ENCODE measurements around the gene ZBTB11. TPM values are rescaled to one million over a fixed set of nuclear protein-coding genes. Genes with fewer than 3 reads are reported as not detected.

Gene ZBTB11
- total and polyA plus RNA-seq, 2 of the 13 experiments (the other 11 are each of a cell fraction or from before 2014, with no cell fraction given), result 5.9 to 18.1 TPM

DNA sequence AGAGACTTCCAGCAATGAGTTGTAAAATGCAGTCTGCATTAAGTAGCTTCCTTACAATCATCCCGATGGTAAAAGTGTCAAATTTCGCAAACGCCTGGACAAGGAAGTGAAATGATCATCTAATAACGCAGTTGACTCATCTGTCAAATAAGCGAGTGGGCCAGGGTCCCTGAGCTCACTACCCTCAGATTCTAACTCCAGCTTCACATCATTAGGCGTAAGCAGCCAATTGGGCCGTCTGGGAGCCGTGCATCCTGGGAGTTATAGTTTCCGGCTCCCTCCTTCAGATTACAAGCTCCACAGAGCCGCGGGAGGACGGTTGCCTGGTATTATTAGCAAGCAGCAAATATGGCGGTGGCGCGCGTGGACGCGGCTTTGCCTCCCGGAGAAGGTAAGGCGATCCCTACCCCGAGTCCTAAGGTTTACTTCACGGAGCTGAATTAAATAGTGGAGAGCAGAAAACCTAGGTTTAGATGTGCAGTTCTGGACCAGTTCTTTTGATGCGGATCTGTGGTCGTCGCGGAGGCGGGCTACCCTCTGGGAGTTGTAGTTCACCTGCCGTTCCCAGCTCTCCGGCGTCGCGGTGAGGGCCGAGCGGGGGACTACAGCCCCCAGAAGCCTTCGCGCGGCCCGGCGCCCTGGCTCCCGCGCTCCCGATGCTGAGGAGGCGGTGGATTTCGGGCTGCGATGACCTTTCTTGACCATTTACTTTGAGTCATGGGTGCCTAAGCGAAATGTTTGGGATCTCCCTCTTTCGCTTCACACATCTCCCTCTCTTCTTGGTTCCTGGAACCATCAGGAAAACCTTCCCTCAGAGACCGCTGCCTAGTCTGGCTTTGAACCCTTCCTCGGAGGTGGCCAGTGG lies 47.6 kb upstream of the ZBTB11 start, which contains the start of gene CEP97 (continued):
- TF ChIP-seq GLI4 (CRISPR knock-in tag; IDR thresholded peaks at IDR 0.05; ENCODE audit: borderline replicate concordance), result no peak
- no peak for TF ChIP-seq JUND (CRISPR knock-in tag; IDR thresholded peaks at IDR 0.05)
- no peak for TF ChIP-seq ATM (IDR thresholded peaks at IDR 0.05; ENCODE audit: borderline replicate concordance)
- TF ChIP-seq HOXA5 (CRISPR knock-in tag; IDR thresholded peaks at IDR 0.05), result no peak
- no peak for TF ChIP-seq ZBTB1 (CRISPR knock-in tag; IDR thresholded peaks at IDR 0.05; ENCODE audit: borderline replicate concordance)
- no peak for TF ChIP-seq ZNF652 (CRISPR knock-in tag; IDR thresholded peaks at IDR 0.05; ENCODE audit: borderline replicate concordance, low read depth)
- TF ChIP-seq FOXC1 (CRISPR knock-in tag; IDR thresholded peaks at IDR 0.05; ENCODE audit: borderline replicate concordance), result peak; percentile 58; the same call in 1 of the 2 replicates
- peak; percentile 98 for TF ChIP-seq THAP11 (CRISPR knock-in tag; IDR thresholded peaks at IDR 0.05)
- no peak for TF ChIP-seq NFATC3 (CRISPR knock-in tag; IDR thresholded peaks at IDR 0.05)
- TF ChIP-seq, protein P1, sequence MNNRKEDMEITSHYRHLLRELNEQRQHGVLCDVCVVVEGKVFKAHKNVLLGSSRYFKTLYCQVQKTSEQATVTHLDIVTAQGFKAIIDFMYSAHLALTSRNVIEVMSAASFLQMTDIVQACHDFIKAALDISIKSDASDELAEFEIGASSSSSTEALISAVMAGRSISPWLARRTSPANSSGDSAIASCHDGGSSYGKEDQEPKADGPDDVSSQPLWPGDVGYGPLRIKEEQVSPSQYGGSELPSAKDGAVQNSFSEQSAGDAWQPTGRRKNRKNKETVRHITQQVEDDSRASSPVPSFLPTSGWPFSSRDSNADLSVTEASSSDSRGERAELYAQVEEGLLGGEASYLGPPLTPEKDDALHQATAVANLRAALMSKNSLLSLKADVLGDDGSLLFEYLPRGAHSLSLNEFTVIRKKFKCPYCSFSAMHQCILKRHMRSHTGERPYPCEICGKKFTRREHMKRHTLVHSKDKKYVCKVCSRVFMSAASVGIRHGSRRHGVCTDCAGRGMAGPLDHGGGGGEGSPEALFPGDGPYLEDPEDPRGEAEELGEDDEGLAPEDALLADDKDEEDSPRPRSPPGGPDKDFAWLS (CRISPR knock-in tag; IDR thresholded peaks at IDR 0.05; ENCODE audit: borderline replicate concordance), result no peak
- no peak for TF ChIP-seq ZNF629 (CRISPR knock-in tag; conservative IDR thresholded peaks at IDR 0.05)
- TF ChIP-seq, protein P2, sequence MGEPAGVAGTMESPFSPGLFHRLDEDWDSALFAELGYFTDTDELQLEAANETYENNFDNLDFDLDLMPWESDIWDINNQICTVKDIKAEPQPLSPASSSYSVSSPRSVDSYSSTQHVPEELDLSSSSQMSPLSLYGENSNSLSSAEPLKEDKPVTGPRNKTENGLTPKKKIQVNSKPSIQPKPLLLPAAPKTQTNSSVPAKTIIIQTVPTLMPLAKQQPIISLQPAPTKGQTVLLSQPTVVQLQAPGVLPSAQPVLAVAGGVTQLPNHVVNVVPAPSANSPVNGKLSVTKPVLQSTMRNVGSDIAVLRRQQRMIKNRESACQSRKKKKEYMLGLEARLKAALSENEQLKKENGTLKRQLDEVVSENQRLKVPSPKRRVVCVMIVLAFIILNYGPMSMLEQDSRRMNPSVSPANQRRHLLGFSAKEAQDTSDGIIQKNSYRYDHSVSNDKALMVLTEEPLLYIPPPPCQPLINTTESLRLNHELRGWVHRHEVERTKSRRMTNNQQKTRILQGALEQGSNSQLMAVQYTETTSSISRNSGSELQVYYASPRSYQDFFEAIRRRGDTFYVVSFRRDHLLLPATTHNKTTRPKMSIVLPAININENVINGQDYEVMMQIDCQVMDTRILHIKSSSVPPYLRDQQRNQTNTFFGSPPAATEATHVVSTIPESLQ (CRISPR knock-in tag; conservative IDR thresholded peaks at IDR 0.05), result no peak
- no peak for TF ChIP-seq TBP (CRISPR knock-in tag; IDR thresholded peaks at IDR 0.05)
- TF ChIP-seq ZBTB25 (CRISPR knock-in tag; IDR thresholded peaks at IDR 0.05), result peak; percentile 69; the same call in 1 of the 2 replicates
- TF ChIP-seq HNF4A (CRISPR knock-in tag; IDR thresholded peaks at IDR 0.05), result no peak
- TF ChIP-seq PTBP1 (IDR thresholded peaks at IDR 0.05; ENCODE audit: low read depth, low read length, poor library complexity, severe bottlenecking), result no peak
- no peak; the same call in 1 of the 2 replicates for TF ChIP-seq AHDC1 (CRISPR knock-in tag; IDR thresholded peaks at IDR 0.05; ENCODE audit: borderline replicate concordance)
- no peak for TF ChIP-seq ZNF354B (CRISPR knock-in tag; IDR thresholded peaks at IDR 0.05)
- TF ChIP-seq ZNF549 (CRISPR knock-in tag; IDR thresholded peaks at IDR 0.05), result no peak

All from HepG2 (cell line).